Nephron progenitor cell (in vitro differentiated cells): ENCODE measurements around the gene LRRC4C.
"Not testable (repeated sequence)": the region's sequence is repeated elsewhere in the genome, so short reads cannot be mapped to it uniquely, and the experiment has no call there.

Experiments
- DNase-seq: peaks from one replicate; pipeline ENCODE4 v3.0.0; 2021
- H3K27ac Mint-ChIP-seq: 2 replicates; pipeline ENCODE4 v1.8.0; 2021; ENCODE audit warnings: mild to moderate bottlenecking, moderate library complexity, mixed read lengths
- H3K27me3 Mint-ChIP-seq: 2 replicates; pipeline ENCODE4 v1.8.0; 2021; ENCODE audit warnings: mild to moderate bottlenecking, low read depth, mixed read lengths; ENCODE audit not compliant: poor library complexity
- H3K36me3 Mint-ChIP-seq: 2 replicates; pipeline ENCODE4 v1.8.0; 2021; ENCODE audit warnings: low read depth, mixed read lengths
- H3K4me1 Mint-ChIP-seq: 2 replicates; pipeline ENCODE4 v1.8.0; 2021; ENCODE audit warnings: mixed read lengths
- H3K4me3 Mint-ChIP-seq: 2 replicates; pipeline ENCODE4 v1.8.0; 2021; ENCODE audit warnings: mild to moderate bottlenecking, moderate library complexity, mixed read lengths
- H3K9me3 Mint-ChIP-seq: 2 replicates; pipeline ENCODE4 v1.8.0; 2021; ENCODE audit warnings: mild to moderate bottlenecking, moderate library complexity, mixed read lengths
- CTCF ChIP-seq: fragments of 200-600 bp; sonication (generic); IDR thresholded peaks from 2 replicates; pipeline ENCODE4 v1.5.0; 2021; ENCODE audit warnings: antibody characterized with exemption

Gene LRRC4C

GRCh38 chr11:40544162-40544561 lies 915.3 kb downstream of the LRRC4C start:
- DNase-seq: no peak
- H3K27ac Mint-ChIP-seq: no peak overlapping the region
- H3K4me3 Mint-ChIP-seq: no peak overlapping the region
- no peaks in the 10 kb centered on the region for H3K4me1 Mint-ChIP-seq
- no peaks in the 10 kb centered on the region for H3K9me3 Mint-ChIP-seq
- H3K36me3 Mint-ChIP-seq: no peaks in the 10 kb centered on the region
- H3K27me3 Mint-ChIP-seq: no peaks in the 10 kb centered on the region
- no peak for TF ChIP-seq CTCF

- Mint-ChIP-seq H3K27me3 (no peaks in the 10 kb centered on the region), H3K4me1 (no peaks in the 10 kb centered on the region), H3K36me3 (no peaks in the 10 kb centered on the region), H3K4me3 (no peak overlapping the region), H3K9me3 (no peaks in the 10 kb centered on the region), H3K27ac (no peak overlapping the region)
- no peak for TF ChIP-seq CTCF
- DNase-seq: no peak
Measured at GRCh38 chr11:40542821-40543220, 916.6 kb downstream of the LRRC4C start.

GRCh38 chr11:40537734-40538133 lies 921.7 kb downstream of the LRRC4C start:
- Mint-ChIP-seq H3K4me3 (no peak overlapping the region), H3K4me1 (peaks cover 5% of the 10 kb centered on the region), H3K27me3 (no peaks in the 10 kb centered on the region), H3K27ac (no peak overlapping the region), H3K36me3 (no peaks in the 10 kb centered on the region), H3K9me3 (no peaks in the 10 kb centered on the region)
- no peak for TF ChIP-seq CTCF
- no peak for DNase-seq

GRCh38 chr11:40522080-40522479 lies 937.4 kb downstream of the LRRC4C start:
- not testable (repeated sequence) for H3K27ac Mint-ChIP-seq, H3K27me3 Mint-ChIP-seq, H3K36me3 Mint-ChIP-seq, DNase-seq, H3K4me1 Mint-ChIP-seq, H3K4me3 Mint-ChIP-seq
- H3K9me3 Mint-ChIP-seq: peaks cover 12% of the 10 kb centered on the region

- no peak for TF ChIP-seq CTCF
- no peak for DNase-seq
- no peak overlapping the region for H3K27ac Mint-ChIP-seq
- peaks cover 13% of the 10 kb centered on the region for H3K9me3 Mint-ChIP-seq
- H3K4me1 Mint-ChIP-seq: no peaks in the 10 kb centered on the region
- no peak overlapping the region for H3K4me3 Mint-ChIP-seq
- H3K36me3 Mint-ChIP-seq: no peaks in the 10 kb centered on the region
- H3K27me3 Mint-ChIP-seq: no peaks in the 10 kb centered on the region
Measured at GRCh38 chr11:40517122-40517521, 942.3 kb downstream of the LRRC4C start.

GRCh38 chr11:40514124-40514523 lies 945.3 kb downstream of the LRRC4C start:
- Mint-ChIP-seq H3K4me1 (no peaks in the 10 kb centered on the region), H3K9me3 (peaks cover 13% of the 10 kb centered on the region), H3K27ac (no peak overlapping the region), H3K4me3 (no peak overlapping the region), H3K27me3 (no peaks in the 10 kb centered on the region), H3K36me3 (no peaks in the 10 kb centered on the region)
- no peak for DNase-seq
- no peak for TF ChIP-seq CTCF
